Mucosa of descending colon (tissue), 3 donors: Measurements from ENCODE around the gene LARGE1. TPM values are rescaled to one million over a fixed set of nuclear protein-coding genes. Genes with fewer than 3 reads are reported as not detected.
A peak's percentile ranks its signal among the peaks of the same experiment; 100 is the strongest.

ENCODE experiments used
- ATAC-seq: fragments of 200-7000 bp; cut with Tn5 transposase; one replicate; pipeline ENCODE4 v1.9.1; 2020; ENCODE audit warnings: mild to moderate bottlenecking, moderate library complexity
- DNase-seq, 3 donors: peaks; one replicate each; pipeline ENCODE4 v3.0.0-alpha.2; 2020
- H3K36me3 ChIP-seq: fragments of 200-600 bp; one replicate; pipeline ENCODE4 v1.8.0; 2021; ENCODE audit warnings: low read depth, mild to moderate bottlenecking
- H3K4me1 ChIP-seq: fragments of 200-600 bp; one replicate; pipeline ENCODE4 v1.8.0; 2021; ENCODE audit warnings: low read depth, mild to moderate bottlenecking
- H3K4me3 ChIP-seq: fragments of 200-600 bp; one replicate; pipeline ENCODE4 v1.8.0; 2021; ENCODE audit warnings: mild to moderate bottlenecking
- H3K9me3 ChIP-seq: fragments of 200-600 bp; one replicate; pipeline ENCODE4 v1.8.0; 2021; ENCODE audit warnings: mild to moderate bottlenecking
- CTCF ChIP-seq: fragments of 200-600 bp; IDR thresholded peaks from one replicate; pipeline ENCODE4 v1.8.0; 2022; ENCODE audit warnings: antibody characterized with exemption, mild to moderate bottlenecking
- intact Hi-C, 2 donors: fragments of 100-400 bp; cut with DNase I in 1 of 2; cut with micrococcal nuclease in 1 of 2; formaldehyde crosslinking; loops; one replicate each; pipeline versions ENCODE4 v1.11.0 to v1.11.1; 2022; cut with DNase I, micrococcal nuclease
- total RNA-seq, 3 donors: library from RNA; stranded (reverse); fragmentation: NEBNext Ultra II Directional in 2 of 3; extraction: Animal tissue kit (Norgen Biotek cat#: 25700) in 2 of 3; gene quantifications; one replicate each; pipeline versions ENCODE4 v1.2.1 to v1.2.4, GENCODE V29; 2021 to 2023
- donor health status: DM: no; HTN: no; CAD: no; lungs with moderate emphysema.
- donor health status: DM: no; HTN: no; CAD: no.
- donor health status: DM: no; HTN: yes; CAD: no.

LARGE1 gene
- total RNA-seq, 3 donors from 2014 or later = 29.3 to 93.8 (median 67.7) TPM

DNA sequence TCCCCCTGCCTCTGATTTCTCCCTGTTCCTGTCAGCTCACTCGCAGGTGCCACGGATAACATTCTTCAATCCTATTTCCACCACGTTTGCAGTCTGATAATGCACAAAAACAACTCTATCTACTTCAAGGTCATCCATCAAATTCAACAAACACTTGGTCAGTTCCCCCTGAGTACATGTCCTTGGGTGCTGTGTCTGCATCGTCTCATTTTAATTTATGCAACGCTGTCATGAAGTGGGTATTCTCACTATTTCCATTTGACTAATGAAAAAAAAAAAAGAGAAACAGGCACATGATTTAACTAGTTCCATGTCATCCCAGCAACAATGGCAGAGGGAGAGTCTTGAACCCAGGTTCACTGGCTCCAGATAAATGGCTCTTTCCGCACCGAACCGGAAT, 262.6 kb downstream of the LARGE1 start:
- H3K9me3 ChIP-seq = no peaks in the 10 kb centered on the region
- TF ChIP-seq CTCF = no peak
- intact Hi-C loops = no loop called here
- no peaks in the 10 kb centered on the region for H3K4me1 ChIP-seq
- H3K36me3 ChIP-seq = no peaks in the 10 kb centered on the region
- no peak for ATAC-seq
- no peak overlapping the region for H3K4me3 ChIP-seq
- DNase-seq = no peak

GRCh38 chr22:33656808-33657628, 263.3 kb downstream of the LARGE1 start:
- H3K4me3 ChIP-seq = no peak overlapping the region

DNA sequence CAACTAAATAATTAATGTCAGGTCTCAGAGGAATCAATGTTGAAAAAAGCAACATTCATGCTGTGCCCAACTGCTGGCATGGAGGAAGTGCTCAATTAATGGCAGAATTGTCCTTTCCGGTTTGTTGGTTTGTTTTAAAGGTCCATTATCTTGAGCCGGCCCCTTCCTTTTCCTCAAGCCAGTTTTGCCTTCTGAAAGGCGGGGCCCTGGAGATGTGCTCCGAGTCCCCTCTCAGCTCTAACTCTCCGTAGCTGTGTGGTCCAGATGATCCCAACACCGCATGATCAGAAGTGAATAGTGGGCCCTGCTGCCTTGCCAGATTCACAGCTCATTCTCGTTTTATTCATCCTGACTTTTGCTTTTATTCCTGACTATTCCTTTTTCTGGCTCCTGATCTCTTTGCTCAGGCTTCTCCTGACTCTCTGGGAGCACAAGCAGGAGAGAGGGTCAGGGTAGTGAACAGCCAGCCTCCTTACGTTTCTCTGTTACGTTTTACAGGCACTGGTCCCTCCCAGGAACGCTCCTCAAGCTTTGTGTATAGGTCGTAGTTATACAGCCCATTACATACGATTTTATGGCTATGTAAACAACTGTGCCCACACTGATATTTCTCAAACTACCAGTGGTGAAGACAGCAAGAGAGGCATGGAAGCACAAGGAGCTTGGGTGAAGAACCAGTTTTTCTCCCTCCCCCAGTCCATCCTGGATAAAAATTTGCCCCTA, 265.9 kb downstream of the LARGE1 start:
- Histone ChIP-seq H3K4me3 (no peak overlapping the region), H3K36me3 (no peaks in the 10 kb centered on the region), H3K9me3 (no peaks in the 10 kb centered on the region), H3K4me1 (no peaks in the 10 kb centered on the region)
- peak; percentile 95 for ATAC-seq
- DNase-seq = peak in 1 of 3 donors; percentile 63
- TF ChIP-seq CTCF = no peak
- intact Hi-C loops = no loop called here

More at GRCh38 chr22:33656808-33657628, 263.3 kb downstream of the LARGE1 start:
- H3K9me3 ChIP-seq = no peaks in the 10 kb centered on the region
- ATAC-seq (no peak), DNase-seq (no peak)
- no peak for TF ChIP-seq CTCF
- H3K36me3 ChIP-seq = no peaks in the 10 kb centered on the region
- intact Hi-C loops = no loop called here
- no peaks in the 10 kb centered on the region for H3K4me1 ChIP-seq

GRCh38 chr22:33653532-33654063, 266.7 kb downstream of the LARGE1 start:
- no peak for TF ChIP-seq CTCF
- Histone ChIP-seq H3K4me1 (no peaks in the 10 kb centered on the region), H3K36me3 (no peaks in the 10 kb centered on the region), H3K9me3 (no peaks in the 10 kb centered on the region), H3K4me3 (no peak overlapping the region)
- ATAC-seq (no peak), DNase-seq (no peak)
- intact Hi-C loops = no loop called here

DNA sequence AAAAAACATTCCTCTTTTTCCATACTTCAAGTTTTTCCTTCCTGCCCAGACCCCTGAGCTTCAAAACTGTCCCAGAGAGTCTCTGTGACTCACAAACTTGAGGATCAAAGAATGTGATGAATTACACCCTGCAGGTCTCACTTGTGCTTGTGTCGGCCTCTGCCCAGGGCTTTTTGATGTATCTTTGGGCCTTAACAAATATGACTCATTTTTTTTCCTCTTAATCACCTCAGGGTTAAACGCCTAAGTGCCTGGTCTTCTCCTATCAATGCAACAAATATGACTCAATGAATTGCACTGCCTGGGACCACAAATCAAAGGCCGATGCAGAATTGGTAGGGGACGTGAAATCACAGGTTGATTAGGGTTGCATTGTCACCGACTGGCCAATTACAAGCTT, 267.7 kb downstream of the LARGE1 start:
- DNase-seq (no peak), ATAC-seq (no peak)

More for the DNA sequence above, 267.7 kb downstream of the LARGE1 start:
- Histone ChIP-seq H3K4me1 (no peaks in the 10 kb centered on the region), H3K4me3 (no peak overlapping the region), H3K9me3 (no peaks in the 10 kb centered on the region), H3K36me3 (no peaks in the 10 kb centered on the region)
- intact Hi-C loops = no loop called here
- TF ChIP-seq CTCF = no peak
